Neuronal stem cell (in vitro differentiated cells): Measurements from ENCODE around the gene KHDC3L. TPM values are rescaled to one million over a fixed set of nuclear protein-coding genes. Genes with fewer than 3 reads are reported as not detected.

Experiments used
- DNase-seq: peaks from one replicate; pipeline ENCODE4 v3.0.0-alpha.2; 2013; ENCODE audit warnings: low spot score
- H2AFZ ChIP-seq: one replicate; pipeline ENCODE4 v1.6.1; 2013; ENCODE audit warnings: mild to moderate bottlenecking, low read length, inconsistent platforms
- H2AK5ac ChIP-seq: 2 replicates; pipeline ENCODE4 v1.6.1; 2013; ENCODE audit warnings: low read depth, mild to moderate bottlenecking, inconsistent platforms, low read length, moderate library complexity, mixed read lengths
- H2BK120ac ChIP-seq: 2 replicates; pipeline ENCODE4 v1.6.1; 2013; ENCODE audit warnings: low read depth, mild to moderate bottlenecking, inconsistent platforms, low read length, moderate library complexity, mixed read lengths
- H2BK12ac ChIP-seq: one replicate; pipeline ENCODE4 v1.6.1; 2013; ENCODE audit warnings: low read length, inconsistent platforms
- H2BK15ac ChIP-seq: 2 replicates; pipeline ENCODE4 v1.6.1; 2013; ENCODE audit warnings: mild to moderate bottlenecking, low read length, inconsistent platforms, mixed read lengths
- H2BK5ac ChIP-seq: one replicate; pipeline ENCODE4 v1.6.1; 2013; ENCODE audit warnings: inconsistent platforms, mild to moderate bottlenecking, low read length, moderate library complexity
- H3K14ac ChIP-seq: one replicate; pipeline ENCODE4 v1.6.1; 2013; ENCODE audit warnings: low read length, inconsistent platforms
- H3K18ac ChIP-seq: 2 replicates; pipeline ENCODE4 v1.6.1; 2013; ENCODE audit warnings: low read length, inconsistent platforms
- H3K23ac ChIP-seq: 2 replicates; pipeline ENCODE4 v1.6.1; 2013; ENCODE audit warnings: low read depth, mild to moderate bottlenecking, mixed read lengths, low read length, inconsistent platforms; ENCODE audit not compliant: poor library complexity
- H3K27ac ChIP-seq: replicated peaks from 3 replicates; pipeline ENCODE4 v1.5.1; 2013; ENCODE audit warnings: low read length, inconsistent platforms
- H3K27me3 ChIP-seq, 3 experiments: 2 replicates each; pipeline ENCODE4 v1.6.1; 2013; ENCODE audit warnings: low read length in 3 of 3, mild to moderate bottlenecking in 2 of 3, inconsistent platforms in 1 of 3, low read depth in 1 of 3, mixed read lengths in 1 of 3, moderate library complexity in 1 of 3; ENCODE audit not compliant: control insufficient read depth in 3 of 3, insufficient read depth in 3 of 3
- H3K36me3 ChIP-seq, 2 donors: replicated peaks in 1 of 2; 2 replicates each; pipeline ENCODE4 v1.6.1; 2013; ENCODE audit warnings: low read length in 2 of 2; ENCODE audit not compliant: control insufficient read depth in 2 of 2, insufficient read depth in 2 of 2
- H3K4ac ChIP-seq: 2 replicates; pipeline ENCODE4 v1.6.1; 2013; ENCODE audit warnings: inconsistent platforms, mild to moderate bottlenecking, low read length, moderate library complexity
- H3K4me1 ChIP-seq, 2 donors: 1 replicate in 1 of 2; 2 replicates in 1 of 2; pipeline ENCODE4 v1.6.1; 2013; ENCODE audit warnings: low read length in 2 of 2, low read depth in 1 of 2; ENCODE audit not compliant: control insufficient read depth in 2 of 2, insufficient read depth in 1 of 2
- H3K4me2 ChIP-seq: one replicate; pipeline ENCODE4 v1.6.1; 2013; ENCODE audit warnings: mild to moderate bottlenecking, low read length, inconsistent platforms; ENCODE audit not compliant: insufficient read depth, poor library complexity, severe bottlenecking
- H3K4me3 ChIP-seq, 2 donors: 2 replicates each; pipeline ENCODE4 v1.5.1; 2013; ENCODE audit warnings: low read length in 2 of 2, mild to moderate bottlenecking in 2 of 2, inconsistent platforms in 1 of 2, moderate library complexity in 1 of 2
- H3K79me1 ChIP-seq: one replicate; pipeline ENCODE4 v1.6.1; 2013; ENCODE audit warnings: low read depth, mild to moderate bottlenecking, inconsistent platforms, low read length, moderate library complexity
- H3K9ac ChIP-seq: one replicate; pipeline ENCODE4 v1.6.1; 2013; ENCODE audit warnings: mild to moderate bottlenecking, low read depth, low read length, inconsistent platforms; ENCODE audit not compliant: poor library complexity
- H3K9me3 ChIP-seq, 2 donors: replicated peaks in 1 of 2; 2 replicates each; pipeline versions ENCODE3 to v1.6.1; 2013; ENCODE audit warnings: low read length in 2 of 2, mild to moderate bottlenecking in 2 of 2, inconsistent platforms in 1 of 2, low read depth in 1 of 2, mixed read lengths in 1 of 2, moderate library complexity in 1 of 2; ENCODE audit not compliant: control insufficient read depth in 2 of 2, insufficient read depth in 1 of 2
- H4K8ac ChIP-seq: one replicate; pipeline ENCODE4 v1.6.1; 2013; ENCODE audit warnings: low read depth, mild to moderate bottlenecking, inconsistent platforms, low read length, moderate library complexity
- H4K91ac ChIP-seq: one replicate; pipeline ENCODE4 v1.6.1; 2013; ENCODE audit warnings: low read length, low read depth, mild to moderate bottlenecking, inconsistent platforms; ENCODE audit not compliant: poor library complexity
- WGBS, 2 donors: extraction: QIAGEN DNeasy Blood & Tissue Kit; methylation state at CpG; one replicate each; pipeline ENCODE4 v1.1.7; 2013; ENCODE audit warnings: missing lambda C conversion rate in 2 of 2, mixed read lengths in 1 of 2; ENCODE audit not compliant: insufficient read length in 2 of 2, insufficient replicate concordance in 1 of 2; ENCODE audit errors: extremely low coverage in 2 of 2; 5-methylcytosine and 5-hydroxymethylcytosine counted together
- small RNA-seq: library from polyadenylated mRNA; stranded (forward); fragments of <200 nt; extraction: miRNeasy Mini kit (QIAGEN cat#:217004); gene quantifications from one replicate; pipeline ENCODE3, GENCODE V24; 2013; ENCODE audit not compliant: insufficient read depth

The KHDC3L gene

DNA sequence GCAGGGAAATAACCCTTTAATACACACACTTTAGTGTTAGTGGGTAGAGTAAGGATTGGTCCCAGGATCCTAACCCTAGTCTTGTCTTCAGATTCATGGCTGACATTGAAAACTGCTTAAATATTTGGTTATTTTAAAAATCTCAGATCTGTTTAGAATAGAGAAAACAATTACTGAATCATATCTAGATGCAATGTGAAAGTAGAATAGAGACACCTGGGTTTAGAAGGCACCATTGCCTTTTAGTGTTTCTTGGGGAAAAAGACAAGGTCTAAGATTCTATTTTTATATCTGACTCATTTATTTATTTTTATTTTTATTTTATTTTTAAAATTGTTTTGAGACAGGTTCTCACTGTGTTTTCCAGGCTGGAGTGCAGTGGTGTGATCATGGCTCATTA lies 38.2 kb downstream of the KHDC3L start:
- Histone ChIP-seq H4K8ac (no peak overlapping the region), H3K9ac (no peak overlapping the region), H3K9me3 (no peaks in the 10 kb centered on the region), H3K36me3 (no peaks in the 10 kb centered on the region), H2AK5ac (no peak overlapping the region), H3K23ac (no peak overlapping the region), H3K4me1 (no peaks in the 10 kb centered on the region), H3K18ac (no peak overlapping the region), H2BK5ac (no peak overlapping the region), H2BK120ac (no peak overlapping the region), H3K4ac (no peak overlapping the region), H4K91ac (no peak overlapping the region), H3K27ac (no peak overlapping the region), H2AFZ (no peak overlapping the region), H3K27me3 (peaks cover 0 to 7% (median 0%) of the 10 kb centered on the region in 3 experiments), H3K4me3 (no peak overlapping the region), H2BK12ac (no peak overlapping the region), H3K4me2 (no peak overlapping the region), H3K14ac (no peak overlapping the region), H2BK15ac (no peak overlapping the region), H3K79me1 (no peaks in the 10 kb centered on the region)
- no peak for DNase-seq

DNA sequence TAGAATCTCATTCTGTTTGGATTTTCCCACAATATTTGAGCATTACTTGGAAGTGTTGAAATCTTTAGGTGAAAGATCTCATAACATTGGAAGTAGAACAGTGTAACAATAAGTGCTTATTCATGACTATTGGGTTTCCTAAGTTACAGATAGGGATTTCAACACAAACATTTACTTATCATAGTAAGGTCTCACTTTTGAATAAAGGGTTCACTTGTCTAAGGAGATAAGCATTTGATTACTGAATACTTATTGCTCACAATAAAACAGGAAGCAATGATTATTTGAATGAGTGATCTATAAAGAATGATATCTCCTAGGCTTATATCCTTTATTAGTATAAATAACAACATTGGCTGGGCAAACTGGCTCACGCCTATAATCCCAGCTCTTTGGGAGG lies 46.9 kb downstream of the KHDC3L start:
- Histone ChIP-seq H3K36me3 (no peaks in the 10 kb centered on the region), H3K27ac (no peak overlapping the region), H3K4me3 (no peak overlapping the region), H2BK120ac (no peak overlapping the region), H2AFZ (no peak overlapping the region), H4K91ac (no peak overlapping the region), H3K4me1 (no peaks in the 10 kb centered on the region), H3K4me2 (no peak overlapping the region), H4K8ac (no peak overlapping the region), H2BK15ac (no peak overlapping the region), H2BK12ac (no peak overlapping the region), H3K23ac (no peak overlapping the region), H3K18ac (no peak overlapping the region), H2AK5ac (no peak overlapping the region), H3K79me1 (no peaks in the 10 kb centered on the region), H3K14ac (no peak overlapping the region), H2BK5ac (no peak overlapping the region), H3K9me3 (no peaks in the 10 kb centered on the region), H3K4ac (no peak overlapping the region), H3K27me3 (peaks cover 0 to 4% (median 0%) of the 10 kb centered on the region in 3 experiments), H3K9ac (no peak overlapping the region)
- no CpG with 5 or more reads among the region's 1 CpG for WGBS, 2 donors
- DNase-seq = no peak

DNA sequence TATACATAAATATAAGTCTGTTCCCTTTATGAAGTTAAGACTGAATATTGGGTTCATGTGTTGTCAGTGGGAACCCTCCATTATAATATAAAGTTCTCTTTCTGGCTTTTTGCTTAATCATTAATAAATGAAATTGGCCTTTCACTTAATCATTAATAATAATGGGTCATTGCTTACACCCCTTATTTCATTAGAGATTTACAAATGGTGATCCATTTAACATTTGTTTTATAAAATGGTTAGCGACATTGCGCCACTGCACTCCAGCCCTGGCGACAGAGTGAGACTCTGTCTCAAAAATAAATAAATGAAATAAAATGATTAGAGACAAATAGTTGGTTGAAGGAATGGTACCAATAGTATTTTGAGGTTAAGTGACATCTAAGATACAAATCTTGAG lies 50.6 kb downstream of the KHDC3L start:
- H3K4me1 ChIP-seq = no peaks in the 10 kb centered on the region
- H2BK5ac ChIP-seq = no peak overlapping the region
- no peak overlapping the region for H2BK12ac ChIP-seq
- no peak for DNase-seq
- no peak overlapping the region for H2BK15ac ChIP-seq
- no peak overlapping the region for H3K9ac ChIP-seq
- no peak overlapping the region for H3K14ac ChIP-seq
- H3K79me1 ChIP-seq = no peaks in the 10 kb centered on the region
- H3K36me3 ChIP-seq = no peaks in the 10 kb centered on the region
- H4K8ac ChIP-seq = no peak overlapping the region
- no peak overlapping the region for H3K23ac ChIP-seq
- WGBS, 2 donors = no CpG with 5 or more reads among the region's 3 CpGs
- no peak overlapping the region for H3K27ac ChIP-seq
- no peak overlapping the region for H2AK5ac ChIP-seq
- H2AFZ ChIP-seq = no peak overlapping the region
- H2BK120ac ChIP-seq = no peak overlapping the region
- H3K4me2 ChIP-seq = no peak overlapping the region
- H3K18ac ChIP-seq = no peak overlapping the region
- H3K9me3 ChIP-seq = no peaks in the 10 kb centered on the region
- no peak overlapping the region for H3K4ac ChIP-seq
- H3K4me3 ChIP-seq = no peak overlapping the region
- no peaks in the 10 kb centered on the region for H3K27me3 ChIP-seq
- no peak overlapping the region for H4K91ac ChIP-seq

Small RNA genes lying within 50 kb of the gene (small RNA-seq; reads per million reads assigned to genes)
- not detected for gene RPL39P3
